Measurements from ENCODE around the gene FAM186B.

The FAM186B gene

GRCh38 chr12:49567302-49567610, 38.2 kb downstream of the FAM186B start:
- Histone ChIP-seq H3K27ac (ENCODE audit: low read depth, low read length) (peak overlapping the region; percentile 90), H3K27me3 (ENCODE audit: control insufficient read depth, insufficient read depth, low read length) (no peaks in the 10 kb centered on the region), H3K36me3 (ENCODE audit: control insufficient read depth, insufficient read depth, low read length) (peaks cover 18% of the 10 kb centered on the region), H3K4me1 (ENCODE audit: control insufficient read depth, insufficient read depth, low read length) (peaks cover 10% of the 10 kb centered on the region), H3K4me3 (ENCODE audit: low read length) (peak overlapping the region; percentile 94), H3K9ac (ENCODE audit: low read length) (peak overlapping the region; percentile 85)

DNA sequence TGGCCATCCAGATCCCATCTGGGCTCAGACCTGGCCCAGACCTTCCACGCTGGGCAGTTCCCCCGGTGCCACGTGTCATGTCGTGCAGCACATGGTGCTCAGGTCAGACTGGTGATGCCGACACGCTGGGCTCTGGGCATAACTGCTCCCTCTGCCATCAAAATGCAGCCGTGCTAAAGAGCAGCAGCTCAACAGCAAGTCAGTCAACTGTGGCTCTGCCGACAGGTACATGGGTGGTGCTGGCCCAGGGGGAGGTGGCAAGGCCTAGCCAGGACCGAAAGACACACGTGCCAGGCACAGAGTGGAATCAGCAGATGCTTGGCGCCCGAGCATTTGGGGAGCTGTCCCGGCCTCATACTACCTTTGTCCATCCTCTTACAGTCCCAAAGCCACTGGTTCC, 39.1 kb downstream of the FAM186B start:
- Histone ChIP-seq H3K36me3 (ENCODE audit: control insufficient read depth, insufficient read depth, low read length) (peaks cover 18% of the 10 kb centered on the region), H3K4me1 (ENCODE audit: control insufficient read depth, insufficient read depth, low read length) (peaks cover 10% of the 10 kb centered on the region), H3K27ac (ENCODE audit: low read depth, low read length) (no peak overlapping the region), H3K27me3 (ENCODE audit: control insufficient read depth, insufficient read depth, low read length) (no peaks in the 10 kb centered on the region), H3K9ac (ENCODE audit: low read length) (no peak overlapping the region), H3K4me3 (ENCODE audit: low read length) (no peak overlapping the region)

DNA sequence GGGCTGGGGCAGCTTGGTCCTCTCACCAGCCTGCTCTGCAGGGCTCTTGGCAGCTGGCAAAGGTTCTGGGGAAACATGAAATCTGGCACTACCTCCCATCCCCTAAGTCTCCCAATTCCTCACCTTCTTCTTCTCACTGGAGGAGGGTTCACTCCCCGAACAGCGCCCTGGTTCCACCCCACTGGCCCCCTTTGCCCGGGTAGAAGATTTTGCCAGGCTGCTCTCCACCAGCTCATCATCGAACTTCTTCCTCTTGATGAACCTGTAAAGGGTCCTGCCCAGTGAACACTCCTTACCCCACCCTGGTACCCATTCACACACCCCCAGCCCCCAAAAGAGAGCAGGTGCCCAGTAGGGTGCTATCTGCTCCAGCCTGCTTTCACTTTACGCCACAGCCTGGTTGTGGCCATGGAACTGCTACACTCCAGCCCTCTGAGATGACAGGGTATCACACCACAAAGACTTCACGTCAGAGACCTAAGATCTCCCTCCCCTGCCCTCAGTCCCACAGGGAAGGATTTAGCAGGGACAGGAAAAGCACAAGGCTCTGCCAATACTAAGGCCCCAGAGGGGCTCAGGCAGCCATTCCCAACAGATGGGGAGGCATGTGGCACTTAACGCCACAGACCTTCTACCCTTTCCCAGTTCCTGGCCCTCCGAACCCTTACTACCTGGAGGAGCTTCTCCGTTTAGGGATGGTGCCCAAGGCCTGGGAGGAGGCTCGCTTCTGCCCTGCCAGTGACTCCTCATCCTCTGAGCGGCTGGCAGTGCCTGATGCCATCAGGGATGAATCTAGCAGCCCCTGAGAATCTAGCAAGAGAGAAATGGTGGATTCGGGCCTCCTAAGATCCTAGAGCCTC, 39.8 kb downstream of the FAM186B start:
- Histone ChIP-seq H3K27me3 (ENCODE audit: control insufficient read depth, insufficient read depth, low read length) (no peaks in the 10 kb centered on the region), H3K27ac (ENCODE audit: low read depth, low read length) (no peak overlapping the region), H3K36me3 (ENCODE audit: control insufficient read depth, insufficient read depth, low read length) (peaks cover 20% of the 10 kb centered on the region), H3K4me3 (ENCODE audit: low read length) (no peak overlapping the region), H3K4me1 (ENCODE audit: control insufficient read depth, insufficient read depth, low read length) (peaks cover 10% of the 10 kb centered on the region), H3K9ac (ENCODE audit: low read length) (no peak overlapping the region)

DNA sequence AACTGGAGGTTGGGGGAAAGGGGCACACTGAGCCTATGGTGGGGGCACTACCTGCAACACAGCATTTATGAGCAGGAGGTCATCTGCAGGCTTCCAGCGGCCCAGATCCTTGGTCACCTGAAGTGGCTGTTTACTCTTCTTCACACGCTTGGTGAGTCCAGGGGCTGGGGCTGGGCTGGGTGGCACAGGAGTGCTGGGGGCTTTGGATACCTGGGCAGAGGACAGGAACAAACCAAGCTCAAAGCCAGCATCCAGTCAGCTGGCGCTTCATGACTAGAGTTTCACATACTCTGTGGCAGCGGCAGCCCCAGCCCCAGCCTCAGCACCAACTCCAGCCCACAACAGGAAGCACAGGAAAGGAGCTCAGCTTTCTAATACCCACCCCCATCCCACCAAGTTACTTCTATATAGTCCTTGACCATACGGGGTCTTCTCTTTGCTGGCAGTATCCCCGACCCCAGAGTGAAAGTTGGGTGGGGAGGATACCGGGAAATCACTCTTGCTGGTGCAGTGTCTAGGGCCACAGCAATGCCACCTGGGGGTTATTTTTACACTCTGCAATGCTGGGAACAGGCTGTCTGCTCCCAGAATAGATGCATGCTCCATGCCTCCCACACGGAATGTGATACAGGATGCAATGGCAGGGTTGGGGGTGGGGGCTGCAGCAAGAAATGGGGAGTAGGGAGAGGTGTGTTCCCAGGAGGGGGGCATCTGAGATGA, 40.6 kb downstream of the FAM186B start:
- H3K4me1 ChIP-seq (ENCODE audit: control insufficient read depth, insufficient read depth, low read length) = peaks cover 10% of the 10 kb centered on the region
- H3K27me3 ChIP-seq (ENCODE audit: control insufficient read depth, insufficient read depth, low read length) = no peaks in the 10 kb centered on the region
- H3K9ac ChIP-seq (ENCODE audit: low read length) = no peak overlapping the region
- H3K36me3 ChIP-seq (ENCODE audit: control insufficient read depth, insufficient read depth, low read length) = peaks cover 21% of the 10 kb centered on the region
- H3K4me3 ChIP-seq (ENCODE audit: low read length) = no peak overlapping the region
- no peak overlapping the region for H3K27ac ChIP-seq (ENCODE audit: low read depth, low read length)

GRCh38 chr12:49563951-49564685, 41.3 kb downstream of the FAM186B start:
- H3K27me3 ChIP-seq (ENCODE audit: control insufficient read depth, insufficient read depth, low read length) = no peaks in the 10 kb centered on the region
- H3K27ac ChIP-seq (ENCODE audit: low read depth, low read length) = no peak overlapping the region
- no peak overlapping the region for H3K4me3 ChIP-seq (ENCODE audit: low read length)
- H3K36me3 ChIP-seq (ENCODE audit: control insufficient read depth, insufficient read depth, low read length) = peaks cover 29% of the 10 kb centered on the region
- peaks cover 10% of the 10 kb centered on the region for H3K4me1 ChIP-seq (ENCODE audit: control insufficient read depth, insufficient read depth, low read length)
- H3K9ac ChIP-seq (ENCODE audit: low read length) = no peak overlapping the region

- H3K27me3 ChIP-seq (ENCODE audit: control insufficient read depth, insufficient read depth, low read length) = no peaks in the 10 kb centered on the region
- H3K36me3 ChIP-seq (ENCODE audit: control insufficient read depth, insufficient read depth, low read length) = peaks cover 35% of the 10 kb centered on the region
- H3K27ac ChIP-seq (ENCODE audit: low read depth, low read length) = no peak overlapping the region
- peaks cover 8% of the 10 kb centered on the region for H3K4me1 ChIP-seq (ENCODE audit: control insufficient read depth, insufficient read depth, low read length)
- H3K9ac ChIP-seq (ENCODE audit: low read length) = no peak overlapping the region
- no peak overlapping the region for H3K4me3 ChIP-seq (ENCODE audit: low read length)
These were observed 42.6 kb downstream of the FAM186B start for GRCh38 chr12:49562831-49563230.

DNA sequence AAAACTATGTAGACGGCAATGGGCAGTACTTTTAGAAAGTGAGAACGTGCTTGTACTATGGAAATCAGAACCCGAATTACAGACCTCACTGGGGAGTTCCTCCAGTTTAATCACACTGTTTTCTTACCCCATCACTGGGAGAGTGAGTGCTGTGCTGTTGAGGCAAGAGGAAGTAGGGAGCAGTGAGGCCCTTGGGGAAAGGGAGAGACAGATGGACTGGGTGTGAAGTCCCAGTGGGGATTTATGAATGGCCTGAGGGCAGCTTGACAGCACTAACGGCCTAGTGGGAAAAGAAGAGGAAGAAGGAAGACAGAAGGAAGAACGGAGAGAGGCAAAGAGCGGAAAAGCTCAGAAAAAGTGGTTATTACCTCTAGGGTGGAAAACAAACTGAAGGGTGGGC, 43.2 kb downstream of the FAM186B start:
- Histone ChIP-seq H3K4me3 (ENCODE audit: low read length) (no peak overlapping the region), H3K4me1 (ENCODE audit: control insufficient read depth, insufficient read depth, low read length) (peaks cover 8% of the 10 kb centered on the region), H3K27me3 (ENCODE audit: control insufficient read depth, insufficient read depth, low read length) (no peaks in the 10 kb centered on the region), H3K27ac (ENCODE audit: low read depth, low read length) (no peak overlapping the region), H3K36me3 (ENCODE audit: control insufficient read depth, insufficient read depth, low read length) (peaks cover 35% of the 10 kb centered on the region), H3K9ac (ENCODE audit: low read length) (no peak overlapping the region)

DNA sequence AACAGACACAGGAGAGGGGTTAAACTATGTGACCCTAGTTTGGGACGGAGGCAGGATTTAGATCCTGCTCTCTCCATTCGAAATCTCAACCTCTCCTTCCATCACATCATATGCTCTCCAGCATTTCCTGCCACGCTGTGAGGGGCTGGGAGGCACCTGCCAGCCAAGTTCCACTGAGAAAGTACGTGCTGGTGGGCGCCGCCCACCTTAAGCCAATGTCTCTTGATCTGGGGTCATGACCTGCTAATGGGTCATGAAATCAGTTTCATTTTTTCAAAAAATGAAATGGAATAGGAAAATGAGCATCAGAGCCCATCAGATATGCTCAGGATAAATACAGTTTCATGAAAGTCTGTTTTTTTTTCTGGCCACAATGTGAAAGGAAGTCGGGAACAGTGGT, 44.7 kb downstream of the FAM186B start:
- Histone ChIP-seq H3K4me1 (ENCODE audit: control insufficient read depth, insufficient read depth, low read length) (no peaks in the 10 kb centered on the region), H3K36me3 (ENCODE audit: control insufficient read depth, insufficient read depth, low read length) (peaks cover 35% of the 10 kb centered on the region), H3K4me3 (ENCODE audit: low read length) (no peak overlapping the region), H3K27ac (ENCODE audit: low read depth, low read length) (no peak overlapping the region), H3K9ac (ENCODE audit: low read length) (no peak overlapping the region), H3K27me3 (ENCODE audit: control insufficient read depth, insufficient read depth, low read length) (no peaks in the 10 kb centered on the region)

DNA sequence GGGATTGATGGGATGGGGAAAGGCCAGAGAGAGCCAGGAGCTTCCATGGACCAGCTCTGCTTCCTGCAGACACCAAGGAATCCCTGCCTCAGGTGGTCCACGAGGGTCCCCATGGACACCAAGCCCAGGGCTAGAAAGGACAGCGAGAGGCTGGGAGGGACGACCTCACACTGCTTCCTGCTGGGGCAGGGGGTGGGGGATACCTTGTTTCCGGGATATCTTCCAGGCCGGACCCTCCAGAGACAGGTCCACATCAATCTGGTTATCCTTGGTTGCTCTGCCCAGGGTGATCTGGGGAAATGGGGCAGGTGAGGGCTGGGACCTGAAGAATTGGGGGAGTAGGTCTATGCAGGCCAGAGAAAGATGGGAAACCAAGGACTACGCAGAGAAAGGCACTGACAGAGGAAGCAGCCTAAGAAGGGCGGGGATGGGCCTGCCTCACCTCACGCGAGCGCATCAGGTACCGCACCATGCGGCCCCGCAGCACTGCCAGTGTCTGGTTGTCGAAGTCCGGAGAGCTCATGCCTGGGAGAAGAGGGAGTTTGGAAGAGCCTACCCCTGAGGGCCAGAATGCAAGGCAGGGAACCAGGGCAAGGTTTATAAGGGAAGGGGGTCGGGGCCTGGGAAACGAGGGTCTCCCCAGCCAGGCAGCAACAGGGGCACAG, 46.3 kb downstream of the FAM186B start:
- Histone ChIP-seq H3K27ac (ENCODE audit: low read depth, low read length) (no peak overlapping the region), H3K9ac (ENCODE audit: low read length) (no peak overlapping the region), H3K4me1 (ENCODE audit: control insufficient read depth, insufficient read depth, low read length) (no peaks in the 10 kb centered on the region), H3K36me3 (ENCODE audit: control insufficient read depth, insufficient read depth, low read length) (peaks cover 26% of the 10 kb centered on the region), H3K4me3 (ENCODE audit: low read length) (no peak overlapping the region), H3K27me3 (ENCODE audit: control insufficient read depth, insufficient read depth, low read length) (no peaks in the 10 kb centered on the region)

DNA sequence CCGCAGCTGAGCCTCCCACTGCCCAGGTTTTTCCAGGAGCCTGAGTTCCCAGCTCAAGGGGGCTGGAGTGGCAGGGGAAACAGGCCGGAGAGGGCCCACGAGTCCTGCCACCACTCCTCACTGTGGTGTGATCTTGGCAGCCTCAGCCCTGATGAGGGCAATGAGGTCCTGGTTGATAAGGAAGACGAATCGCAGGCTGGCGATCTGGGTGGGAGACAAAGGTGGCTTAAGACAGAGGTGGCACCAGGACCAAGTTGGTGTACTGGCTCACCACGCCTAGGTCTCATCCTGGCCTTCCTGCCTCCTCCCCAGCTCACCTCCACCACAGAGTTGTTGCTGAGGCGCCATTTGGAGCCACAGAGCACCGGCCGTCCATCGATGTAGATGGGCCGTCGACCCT, 46.9 kb downstream of the FAM186B start:
- no peak overlapping the region for H3K9ac ChIP-seq (ENCODE audit: low read length)
- H3K4me3 ChIP-seq (ENCODE audit: low read length) = no peak overlapping the region
- H3K4me1 ChIP-seq (ENCODE audit: control insufficient read depth, insufficient read depth, low read length) = no peaks in the 10 kb centered on the region
- peaks cover 23% of the 10 kb centered on the region for H3K36me3 ChIP-seq (ENCODE audit: control insufficient read depth, insufficient read depth, low read length)
- H3K27ac ChIP-seq (ENCODE audit: low read depth, low read length) = no peak overlapping the region
- no peaks in the 10 kb centered on the region for H3K27me3 ChIP-seq (ENCODE audit: control insufficient read depth, insufficient read depth, low read length)

DNA sequence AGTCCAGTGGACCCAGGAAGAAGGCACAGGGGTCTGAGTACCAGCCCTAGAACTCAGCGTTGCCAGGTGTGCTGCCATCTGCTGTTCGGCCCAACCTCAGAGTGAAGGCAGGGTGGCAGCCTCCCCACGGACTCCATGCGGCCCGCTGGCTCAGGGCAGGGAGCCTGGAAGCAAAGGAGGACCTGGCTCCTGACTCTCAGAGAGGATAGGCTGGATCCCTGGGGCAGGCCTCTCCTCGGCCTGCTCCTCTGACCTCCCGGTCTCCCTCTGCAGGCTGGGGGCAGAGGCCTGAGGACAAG, 47.6 kb downstream of the FAM186B start:
- no peak overlapping the region for H3K9ac ChIP-seq (ENCODE audit: low read length)
- H3K36me3 ChIP-seq (ENCODE audit: control insufficient read depth, insufficient read depth, low read length) = peaks cover 20% of the 10 kb centered on the region
- no peaks in the 10 kb centered on the region for H3K4me1 ChIP-seq (ENCODE audit: control insufficient read depth, insufficient read depth, low read length)
- no peak overlapping the region for H3K27ac ChIP-seq (ENCODE audit: low read depth, low read length)
- H3K27me3 ChIP-seq (ENCODE audit: control insufficient read depth, insufficient read depth, low read length) = no peaks in the 10 kb centered on the region
- no peak overlapping the region for H3K4me3 ChIP-seq (ENCODE audit: low read length)

DNA sequence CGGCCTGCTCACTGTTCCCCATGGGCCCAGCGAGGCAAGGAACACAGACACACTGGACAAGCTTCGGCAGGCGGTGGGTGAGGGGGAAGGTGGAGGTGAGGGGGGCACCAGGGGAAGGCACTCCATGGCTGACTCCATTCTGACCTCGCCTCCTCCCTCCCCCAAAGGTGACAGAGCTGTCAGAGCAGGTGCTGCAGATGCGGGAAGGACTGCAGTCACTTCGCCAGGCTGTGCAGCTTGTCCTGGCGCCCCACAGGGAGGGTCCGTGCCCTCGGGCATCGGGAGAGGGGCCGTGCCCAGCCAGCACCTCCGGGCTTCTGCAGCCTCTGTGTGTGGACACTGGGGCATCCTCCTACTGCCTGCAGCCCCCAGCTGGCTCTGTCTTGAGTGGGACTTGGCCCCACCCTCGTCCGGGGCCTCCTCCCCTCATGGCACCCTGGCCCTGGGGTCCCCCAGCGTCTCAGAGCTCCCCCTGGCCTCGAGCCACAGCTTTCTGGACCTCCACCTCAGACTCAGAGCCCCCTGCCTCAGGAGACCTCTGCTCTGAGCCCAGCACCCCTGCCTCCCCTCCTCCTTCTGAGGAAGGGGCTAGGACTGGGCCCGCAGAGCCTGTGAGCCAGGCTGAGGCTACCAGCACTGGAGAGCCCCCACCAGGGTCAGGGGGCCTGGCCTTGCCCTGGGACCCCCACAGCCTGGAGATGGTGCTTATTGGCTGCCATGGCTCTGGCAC, 48.1 kb downstream of the FAM186B start:
- H3K36me3 ChIP-seq (ENCODE audit: control insufficient read depth, insufficient read depth, low read length) = peaks cover 17% of the 10 kb centered on the region
- H3K4me3 ChIP-seq (ENCODE audit: low read length) = no peak overlapping the region

More for the DNA sequence above, 48.1 kb downstream of the FAM186B start:
- Histone ChIP-seq H3K27me3 (ENCODE audit: control insufficient read depth, insufficient read depth, low read length) (no peaks in the 10 kb centered on the region), H3K4me1 (ENCODE audit: control insufficient read depth, insufficient read depth, low read length) (no peaks in the 10 kb centered on the region), H3K27ac (ENCODE audit: low read depth, low read length) (no peak overlapping the region), H3K9ac (ENCODE audit: low read length) (no peak overlapping the region)

Measured in rectal smooth muscle tissue (tissue), 1 donor.